CD4-positive, alpha-beta T cell treated with Interleukin-17A for 1 hour (primary cell): ENCODE results near the gene GPRC5A.

ENCODE experiments used
- DNase-seq: peaks from one replicate; pipeline ENCODE4 v3.0.0-alpha.2; 2020

The GPRC5A gene

DNA sequence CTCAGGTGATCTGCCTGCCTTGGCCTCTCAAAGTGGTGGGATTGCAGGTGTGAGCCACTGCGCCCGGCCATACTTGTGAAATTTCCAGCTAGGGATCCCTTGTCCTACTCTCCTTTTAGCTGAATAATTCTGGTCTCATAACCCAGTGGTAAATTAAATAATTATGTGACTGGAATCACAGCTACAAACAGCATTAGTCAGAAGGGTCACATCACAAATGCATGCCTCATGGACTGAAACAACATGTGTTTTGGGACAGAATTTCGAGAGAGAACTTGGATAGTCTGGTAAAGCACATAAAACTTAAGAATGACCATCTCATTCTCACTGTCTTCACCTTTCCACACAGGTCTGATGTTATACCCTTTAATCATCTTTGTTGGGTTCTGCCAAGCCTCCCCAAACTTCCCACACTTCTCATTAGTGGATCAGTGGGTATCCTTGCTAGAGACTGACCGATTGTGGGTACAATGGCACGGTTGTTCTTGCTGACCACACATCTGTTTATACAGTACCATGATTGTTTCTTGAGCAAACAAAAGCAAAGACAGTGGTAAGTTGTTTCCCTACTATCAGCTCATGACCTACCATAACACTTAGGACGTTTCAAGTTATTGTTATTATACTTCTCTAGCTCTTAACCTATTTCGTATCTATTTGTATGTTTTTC, 55.5 kb downstream of the GPRC5A start:
- DNase-seq = no peak

DNA sequence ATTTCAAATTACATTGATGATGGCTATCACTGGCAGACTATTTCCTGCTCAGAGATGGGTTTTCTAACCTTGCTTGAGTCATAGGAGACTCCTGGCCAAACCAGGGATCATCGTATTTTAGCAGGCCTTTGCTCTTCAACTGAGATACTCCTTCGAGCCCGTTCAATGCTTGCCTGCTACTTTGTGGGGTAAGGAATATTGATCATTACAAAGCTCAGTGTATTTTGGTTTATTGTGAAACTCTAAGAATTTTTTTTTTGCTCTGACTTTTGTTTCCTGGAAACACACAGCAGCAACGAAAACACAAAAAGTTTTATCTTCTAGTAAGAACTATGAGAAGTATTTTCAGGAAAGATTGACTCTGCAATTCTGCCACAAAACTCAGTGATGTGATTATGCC, 56.5 kb downstream of the GPRC5A start:
- no peak for DNase-seq

GRCh38 chr12:12951504-12951903, 60.1 kb downstream of the GPRC5A start:
- no peak for DNase-seq

DNA sequence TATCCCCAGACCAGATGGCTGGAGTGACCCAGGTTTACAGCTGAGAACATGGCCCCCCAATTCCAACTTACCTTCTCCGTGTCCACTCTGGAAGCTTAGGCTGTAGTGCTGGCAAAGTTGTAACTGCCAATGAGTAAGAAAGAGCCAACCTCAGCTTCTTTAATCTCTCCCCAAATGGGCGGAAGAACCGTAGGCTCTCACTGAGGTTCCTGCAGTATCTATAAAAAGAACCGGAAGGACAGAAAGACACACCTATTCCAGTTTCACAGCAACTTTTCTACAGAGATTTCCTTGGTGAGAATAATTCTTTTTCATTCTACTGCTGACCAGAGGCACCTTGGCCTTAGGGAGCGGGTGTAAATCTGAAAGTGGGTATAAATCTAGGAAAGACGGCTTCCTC, 60.7 kb downstream of the GPRC5A start, which contains the start of gene GPRC5D:
GPRC5D (minus strand) TSS at position 135 of the 400 bp plus-strand sequence. CDS start 1,786 bp downstream, outside the sequence.
- DNase-seq = no peak

- DNase-seq = no peak
Measured at GRCh38 chr12:12954356-12954755, 63.0 kb downstream of the GPRC5A start.

GRCh38 chr12:12954878-12955625, 63.7 kb downstream of the GPRC5A start:
- no peak for DNase-seq

- no peak for DNase-seq
Measured at GRCh38 chr12:12958886-12959285, 67.5 kb downstream of the GPRC5A start.

DNA sequence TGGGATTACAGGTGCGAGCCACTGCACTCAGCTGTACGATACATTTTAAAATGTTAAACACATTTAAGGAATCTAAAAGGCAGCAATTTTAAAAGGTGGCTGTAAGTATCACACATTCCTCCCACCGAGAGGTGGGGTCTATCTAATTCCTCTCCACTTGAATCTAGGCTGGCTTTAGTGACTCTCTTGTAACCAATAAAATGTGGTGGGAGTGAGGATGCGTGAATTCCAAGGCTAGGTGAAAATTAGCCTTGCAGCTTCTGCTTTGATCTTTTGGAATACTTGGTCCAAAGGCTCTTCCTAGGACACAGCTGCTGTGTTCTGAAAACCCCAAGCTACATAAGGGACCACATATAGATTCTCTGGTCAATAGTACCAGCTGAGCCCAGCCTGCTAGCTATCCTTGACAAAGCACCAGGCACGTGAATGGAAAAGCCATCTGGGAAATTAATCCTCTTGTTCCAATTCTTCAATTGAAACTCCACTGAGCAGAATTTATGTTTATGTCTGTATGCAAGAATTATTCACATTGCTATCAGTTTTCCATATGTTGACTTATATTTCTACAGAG, 69.4 kb downstream of the GPRC5A start:
- no peak for DNase-seq

GRCh38 chr12:12964255-12964654, 72.9 kb downstream of the GPRC5A start:
- no peak for DNase-seq

- DNase-seq = no peak
Measured at GRCh38 chr12:12965836-12966235, 74.5 kb downstream of the GPRC5A start.
